Measurements from ENCODE around the gene ANK2. TPM values are rescaled to one million over a fixed set of nuclear protein-coding genes. Genes with fewer than 3 reads are reported as not detected.

Gene ANK2
- total and polyA plus RNA-seq, 2 experiments from 2014 or later, result 7.7 to 40.4 TPM

GRCh38 chr4:113330200-113330599 lies 280.7 kb downstream of the ANK2 start:
- peaks cover 1% of the 10 kb centered on the region for H3K27me3 Mint-ChIP-seq (ENCODE audit: insufficient read depth, low read depth, poor library complexity)
- H3K9me3 Mint-ChIP-seq, result no peaks in the 10 kb centered on the region
- H3K27ac ChIP-seq (ENCODE audit: low read depth), result no peak overlapping the region
- ATAC-seq (no peak), DNase-seq (ENCODE audit: low spot score) (no peak)
- no peak for TF ChIP-seq NANOG (IDR thresholded peaks at IDR 0.05; ENCODE audit: borderline replicate concordance)
- no peak for TF ChIP-seq CREB1 (CRISPR knock-in tag; IDR thresholded peaks at IDR 0.05; ENCODE audit: low read depth)
- no peak for TF ChIP-seq ZNF462 (CRISPR knock-in tag; IDR thresholded peaks at IDR 0.05)
- no peak for TF ChIP-seq EZH2 (IDR thresholded peaks at IDR 0.05; ENCODE audit: low read depth, unreplicated experiment)
- no peak for TF ChIP-seq REST (IDR thresholded peaks at IDR 0.05; ENCODE audit: unreplicated experiment)
- TF ChIP-seq CTCF (conservative IDR thresholded peaks at IDR 0.05; ENCODE audit: low read depth in 2 of 2), result no peak
- TF ChIP-seq STAT1 (IDR thresholded peaks at IDR 0.05; ENCODE audit: unreplicated experiment), result no peak
- no peak for TF ChIP-seq ZNF114 (CRISPR knock-in tag; IDR thresholded peaks at IDR 0.05)
- no peak for TF ChIP-seq JUNB (IDR thresholded peaks at IDR 0.05; ENCODE audit: unreplicated experiment)
- no peak for TF ChIP-seq EZH2phosphoT487 (IDR thresholded peaks at IDR 0.05; ENCODE audit: unreplicated experiment)
- no peaks in the 10 kb centered on the region for H3K79me2 ChIP-seq (replicated peaks; ENCODE audit: insufficient read depth)
- no peaks in the 10 kb centered on the region for H3F3A ChIP-seq (replicated peaks; ENCODE audit: low read depth)
- H4K20me1 ChIP-seq (replicated peaks; ENCODE audit: insufficient read depth), result no peaks in the 10 kb centered on the region
- H3K4me1 ChIP-seq (ENCODE audit: insufficient read depth), result peaks cover 20% of the 10 kb centered on the region; the same call in 1 of the 2 replicates
- H3K27ac Mint-ChIP-seq, result no peak overlapping the region
- no peaks in the 10 kb centered on the region for H3K27me3 ChIP-seq (ENCODE audit: insufficient read depth)
- peaks cover under 1% of the 10 kb centered on the region; the same call in 2 of the 3 replicates for H3K36me3 Mint-ChIP-seq (ENCODE audit: low read depth)
- H3K4me2 ChIP-seq, result no peak overlapping the region
- H3K4me3 ChIP-seq, result no peak overlapping the region
- H3K9me2 ChIP-seq (ENCODE audit: insufficient read depth), result no peaks in the 10 kb centered on the region
- H3K4me1 Mint-ChIP-seq, result peaks cover 25% of the 10 kb centered on the region
- H2AFZ ChIP-seq, result no peak overlapping the region
- H3K4me3 Mint-ChIP-seq, result no peak overlapping the region
- H3K36me3 ChIP-seq (ENCODE audit: insufficient read depth), result no peaks in the 10 kb centered on the region
